Keratinocyte (primary cell): ENCODE results near the gene SOX8. TPM values are rescaled to one million over a fixed set of nuclear protein-coding genes. Genes with fewer than 3 reads are reported as not detected.

Source experiments
- DNase-seq: peaks from one replicate; pipeline ENCODE4 v3.0.0-alpha.2; 2011; ENCODE audit warnings: low read depth, missing footprints, low spot score
- FAIRE-seq: peaks from 2 replicates; lab custom pipeline; 2011; peaks lifted over from hg19 to GRCh38; lab: Jason Lieb, UNC
- H2AFZ ChIP-seq: 2 replicates; pipeline ENCODE4 v1.6.0; 2012; ENCODE audit warnings: low read length, control low read depth, inconsistent platforms; ENCODE audit not compliant: control insufficient read depth
- H3K27ac ChIP-seq: 2 replicates; pipeline ENCODE4 v1.5.1; 2011; ENCODE audit warnings: low read length; ENCODE audit not compliant: control insufficient read depth, insufficient read depth
- H3K27me3 ChIP-seq: 3 replicates; pipeline ENCODE4 v1.6.0; 2011; ENCODE audit warnings: low read length; ENCODE audit not compliant: control insufficient read depth, insufficient read depth; ENCODE audit errors: extremely low read depth
- H3K36me3 ChIP-seq, 2 experiments: 2 replicates in 1 of 2; 3 replicates in 1 of 2; pipeline ENCODE4 v1.5.1; 2011; ENCODE audit warnings: low read length in 2 of 2, mild to moderate bottlenecking in 1 of 2; ENCODE audit not compliant: control insufficient read depth in 2 of 2, insufficient read depth in 2 of 2; ENCODE audit errors: extremely low read depth in 1 of 2
- H3K4me1 ChIP-seq: 3 replicates; pipeline ENCODE4 v1.5.1; 2011; ENCODE audit warnings: low read length; ENCODE audit not compliant: control insufficient read depth, insufficient read depth; ENCODE audit errors: extremely low read depth
- H3K4me2 ChIP-seq: 3 replicates; pipeline ENCODE4 v1.6.0; 2011; ENCODE audit warnings: low read depth, low read length; ENCODE audit not compliant: control insufficient read depth, insufficient read depth; ENCODE audit errors: extremely low read depth
- H3K4me3 ChIP-seq, 3 experiments: fragments of 200-600 bp in 1 of 3; sonication (generic) in 1 of 3; 2 replicates in 2 of 3; 3 replicates in 1 of 3; pipeline ENCODE4 v1.5.1; 2011 to 2016; ENCODE audit warnings: low read length in 3 of 3, mild to moderate bottlenecking in 3 of 3, control low read depth in 2 of 3, inconsistent platforms in 1 of 3, low read depth in 1 of 3, mixed read lengths in 1 of 3, mixed run types in 1 of 3, moderate library complexity in 1 of 3; ENCODE audit not compliant: control insufficient read depth in 2 of 3, insufficient read depth in 2 of 3; ENCODE audit errors: extremely low read depth in 1 of 3
- H3K79me2 ChIP-seq: 2 replicates; pipeline ENCODE4 v1.6.0; 2012; ENCODE audit warnings: low read length; ENCODE audit not compliant: control insufficient read depth, insufficient read depth
- H3K9ac ChIP-seq: 3 replicates; pipeline ENCODE4 v1.6.0; 2011; ENCODE audit warnings: low read length; ENCODE audit not compliant: control insufficient read depth, insufficient read depth; ENCODE audit errors: extremely low read depth
- H3K9me1 ChIP-seq: 3 replicates; pipeline ENCODE4 v1.6.0; 2011; ENCODE audit warnings: low read length; ENCODE audit not compliant: control insufficient read depth, insufficient read depth; ENCODE audit errors: extremely low read depth
- H3K9me3 ChIP-seq: 2 replicates; pipeline ENCODE4 v1.5.1; 2012; ENCODE audit warnings: low read depth, low read length; ENCODE audit not compliant: control insufficient read depth
- H4K20me1 ChIP-seq: 3 replicates; pipeline ENCODE4 v1.6.0; 2011; ENCODE audit warnings: low read length; ENCODE audit not compliant: control insufficient read depth, insufficient read depth; ENCODE audit errors: extremely low read depth
- CTCF ChIP-seq, 3 experiments: IDR thresholded peaks in 1 of 3; conservative IDR thresholded peaks in 1 of 3; optimal IDR thresholded peaks in 1 of 3; 2 replicates in 2 of 3; 3 replicates in 1 of 3; pipeline versions ENCODE3 to v1.5.1; 2011; ENCODE audit warnings: low read length in 3 of 3, mild to moderate bottlenecking in 3 of 3, moderate library complexity in 2 of 3, control low read depth in 1 of 3, inconsistent platforms in 1 of 3; ENCODE audit not compliant: insufficient read depth in 2 of 3; ENCODE audit errors: extremely low read depth in 1 of 3
- EZH2 ChIP-seq: IDR thresholded peaks from one replicate; pipeline ENCODE4 v1.6.1; 2012; ENCODE audit warnings: inconsistent platforms, mild to moderate bottlenecking, low read length, moderate library complexity
- dilution Hi-C: fragments of 300-500 bp; cut with MboI; formaldehyde crosslinking; loops from one replicate; pipeline ENCODE4 v1.7.0; 2020; ENCODE audit warnings: low sequenced_read_pairs; ENCODE audit not compliant: extremely low pct_ligation_motif_present
- polyA plus RNA-seq, 5 experiments: library from polyadenylated mRNA; depleted of rRNA in 3 of 5; stranded (reverse) in 3 of 5; stranded (forward) in 1 of 5; unstranded in 1 of 5; fragments of >200 nt; gene quantifications; 1 replicate in 1 of 5; 2 replicates in 3 of 5; 3 replicates in 1 of 5; pipeline versions ENCODE4 v1.2.1 to v1.2.3, GENCODE V29; 2011 to 2012; ENCODE audit warnings: missing spikeins in 2 of 5, low read depth in 1 of 5, low replicate concordance in 1 of 5

The SOX8 gene
- polyA plus RNA-seq, 1 donor (not counting 4 experiments of a cell fraction or from before 2014, with no cell fraction given), result 0.03 TPM

DNA sequence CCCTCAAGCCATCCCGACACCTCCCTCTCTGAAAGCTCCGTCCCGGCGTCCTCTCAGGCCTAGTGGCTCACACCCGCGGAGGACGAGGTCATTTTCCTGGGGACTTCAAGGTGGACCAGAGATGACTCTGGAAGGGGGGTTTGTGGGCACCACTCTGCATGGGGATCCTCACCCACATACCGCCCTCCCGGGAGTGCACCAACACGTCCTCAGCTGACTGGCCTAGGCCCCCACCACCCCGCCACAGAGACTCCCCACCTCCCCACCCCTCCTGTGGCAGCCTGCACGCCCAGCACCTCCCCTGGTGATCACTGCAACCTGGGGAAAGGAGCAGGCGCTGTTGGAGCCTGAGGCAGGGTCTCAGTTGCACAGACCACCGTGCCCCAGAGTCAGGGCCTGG, 2.4 kb upstream of the SOX8 start:
- no peak for FAIRE-seq
- H3K36me3 ChIP-seq, result no peaks in the 10 kb centered on the region
- peaks cover 56% of the 10 kb centered on the region for H3K27me3 ChIP-seq
- no peak overlapping the region for H3K9ac ChIP-seq
- H2AFZ ChIP-seq, result no peak overlapping the region
- H3K9me1 ChIP-seq, result no peaks in the 10 kb centered on the region
- H3K79me2 ChIP-seq, result no peaks in the 10 kb centered on the region
- no peak overlapping the region for H3K4me3 ChIP-seq
- no peak for DNase-seq
- no peaks in the 10 kb centered on the region for H3K9me3 ChIP-seq
- TF ChIP-seq CTCF (optimal IDR thresholded peaks at IDR 0.05 in 1 of 3, IDR thresholded peaks at IDR 0.05 in 1 of 3, conservative IDR thresholded peaks at IDR 0.05 in 1 of 3; ENCODE audit: extremely low read depth in 1 of 3, insufficient read depth in 2 of 3, low read length in 3 of 3) (no peak), EZH2 (no peak)
- H3K4me1 ChIP-seq, result no peaks in the 10 kb centered on the region
- H3K4me2 ChIP-seq, result no peak overlapping the region
- no peak overlapping the region for H3K27ac ChIP-seq
- dilution Hi-C loops, result no loop called here
- H4K20me1 ChIP-seq, result no peaks in the 10 kb centered on the region

DNA sequence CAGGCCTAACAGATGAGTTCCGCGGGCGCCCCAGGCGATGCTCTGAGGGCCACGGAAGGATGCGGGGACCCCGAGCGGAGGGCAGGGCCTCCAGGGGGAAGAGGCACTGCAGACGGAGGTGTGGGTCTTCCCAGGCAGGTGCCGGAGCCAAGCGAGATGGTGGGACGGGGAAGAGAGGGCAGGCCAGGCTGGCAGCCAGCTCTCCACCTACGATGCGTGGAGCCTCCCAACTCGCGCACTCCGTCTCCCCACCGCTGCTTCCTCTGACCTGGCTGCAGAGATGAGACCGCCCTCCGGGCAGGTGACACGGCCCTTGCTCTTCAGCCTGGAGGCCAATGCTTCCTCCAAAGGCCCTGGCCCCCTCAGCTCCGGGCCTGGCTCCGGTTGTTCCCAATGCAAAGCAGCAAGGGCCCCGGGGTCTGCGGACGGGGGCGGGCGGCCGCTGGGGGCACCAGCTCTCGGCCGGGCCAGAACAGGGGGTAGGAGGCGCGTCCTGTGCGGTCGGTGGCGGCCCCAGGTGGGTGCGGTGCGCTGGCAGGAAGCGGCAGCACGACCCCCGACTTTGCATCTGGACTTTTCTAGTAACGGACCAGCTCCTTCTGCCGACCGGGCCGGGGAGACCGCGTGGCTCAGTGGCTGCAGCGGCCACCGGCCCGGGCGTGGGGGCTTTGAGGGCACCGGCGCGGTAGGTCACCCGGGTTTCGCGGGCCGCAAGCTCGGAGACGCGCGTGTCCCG, 1.5 kb upstream of the SOX8 start:
- no peaks in the 10 kb centered on the region for H3K36me3 ChIP-seq
- no peak overlapping the region for H3K27ac ChIP-seq
- H3K9ac ChIP-seq, result no peak overlapping the region
- H3K79me2 ChIP-seq, result no peaks in the 10 kb centered on the region
- H3K9me1 ChIP-seq, result no peaks in the 10 kb centered on the region
- no peaks in the 10 kb centered on the region for H4K20me1 ChIP-seq
- DNase-seq, result no peak
- dilution Hi-C loops, result no loop called here
- H3K4me2 ChIP-seq, result no peak overlapping the region
- H3K27me3 ChIP-seq, result peaks cover 57% of the 10 kb centered on the region
- H3K4me3 ChIP-seq, result no peak overlapping the region
- H2AFZ ChIP-seq, result no peak overlapping the region
- no peak for FAIRE-seq
- no peaks in the 10 kb centered on the region for H3K4me1 ChIP-seq
- TF ChIP-seq EZH2, result peak; percentile 47
- TF ChIP-seq CTCF (optimal IDR thresholded peaks at IDR 0.05 in 1 of 3, IDR thresholded peaks at IDR 0.05 in 1 of 3, conservative IDR thresholded peaks at IDR 0.05 in 1 of 3; ENCODE audit: extremely low read depth in 1 of 3, insufficient read depth in 2 of 3, low read length in 3 of 3), result no peak
- no peaks in the 10 kb centered on the region for H3K9me3 ChIP-seq
